ENCODE results near the gene FAM200C.

DNA sequence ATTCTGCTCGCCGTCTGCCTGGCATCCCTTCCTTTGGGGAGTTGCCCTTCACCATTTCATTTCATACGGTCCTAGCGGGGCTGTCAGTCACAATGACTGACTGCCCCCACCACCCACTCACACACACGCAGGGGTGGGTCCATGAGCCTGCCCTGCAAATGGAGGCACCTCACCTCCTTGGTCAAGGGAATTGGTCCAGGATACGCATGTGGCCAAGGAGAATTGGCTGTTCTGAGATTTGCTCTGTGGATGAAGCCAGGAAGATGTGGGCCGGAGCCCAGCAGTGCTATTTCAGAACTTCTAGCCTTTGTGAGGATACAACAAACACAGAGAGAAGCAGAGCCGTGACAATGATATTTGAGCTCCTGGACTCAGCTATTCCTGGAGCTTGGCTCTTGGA, 46.5 kb downstream of the FAM200C start:
- TF ChIP-seq, protein P1, sequence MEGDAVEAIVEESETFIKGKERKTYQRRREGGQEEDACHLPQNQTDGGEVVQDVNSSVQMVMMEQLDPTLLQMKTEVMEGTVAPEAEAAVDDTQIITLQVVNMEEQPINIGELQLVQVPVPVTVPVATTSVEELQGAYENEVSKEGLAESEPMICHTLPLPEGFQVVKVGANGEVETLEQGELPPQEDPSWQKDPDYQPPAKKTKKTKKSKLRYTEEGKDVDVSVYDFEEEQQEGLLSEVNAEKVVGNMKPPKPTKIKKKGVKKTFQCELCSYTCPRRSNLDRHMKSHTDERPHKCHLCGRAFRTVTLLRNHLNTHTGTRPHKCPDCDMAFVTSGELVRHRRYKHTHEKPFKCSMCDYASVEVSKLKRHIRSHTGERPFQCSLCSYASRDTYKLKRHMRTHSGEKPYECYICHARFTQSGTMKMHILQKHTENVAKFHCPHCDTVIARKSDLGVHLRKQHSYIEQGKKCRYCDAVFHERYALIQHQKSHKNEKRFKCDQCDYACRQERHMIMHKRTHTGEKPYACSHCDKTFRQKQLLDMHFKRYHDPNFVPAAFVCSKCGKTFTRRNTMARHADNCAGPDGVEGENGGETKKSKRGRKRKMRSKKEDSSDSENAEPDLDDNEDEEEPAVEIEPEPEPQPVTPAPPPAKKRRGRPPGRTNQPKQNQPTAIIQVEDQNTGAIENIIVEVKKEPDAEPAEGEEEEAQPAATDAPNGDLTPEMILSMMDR (conservative IDR thresholded peaks at IDR 0.05), result no peak
- no peak for TF ChIP-seq EZH2 (IDR thresholded peaks at IDR 0.05; ENCODE audit: low read depth)

All from PC-9 (cell line).